ENCODE data around the gene METTL18. TPM values are rescaled to one million over a fixed set of nuclear protein-coding genes. Genes with fewer than 3 reads are reported as not detected.

The METTL18 gene
- polyA plus RNA-seq, 3 donors = 0.68 to 2.5 (median 2.3) TPM

DNA sequence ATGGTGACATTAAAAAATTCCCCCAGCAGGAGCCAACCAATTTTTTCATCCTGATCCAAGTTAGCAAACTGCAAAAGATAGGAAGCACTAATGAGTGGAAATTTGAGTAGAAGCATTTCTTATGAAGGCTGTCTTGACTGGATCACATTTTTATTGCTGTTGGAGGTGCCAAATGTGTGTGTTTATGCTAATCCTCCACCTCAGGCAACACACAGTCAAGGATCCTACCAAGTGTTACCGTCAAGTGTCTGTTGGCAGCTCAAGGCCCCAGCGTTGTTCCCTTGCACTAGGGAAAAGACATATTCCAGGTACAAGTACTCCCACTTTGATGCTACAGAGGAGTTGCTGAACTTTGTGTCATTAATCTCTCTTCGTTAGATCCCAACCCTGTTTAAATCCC lies 18.3 kb downstream of the METTL18 start:
- Histone ChIP-seq H4K20me1 (ENCODE audit: insufficient read depth, low read length) (no peaks in the 10 kb centered on the region), H3K4me2 (replicated peaks; ENCODE audit: extremely low read depth, low read length, poor library complexity, severe bottlenecking) (no peak overlapping the region), H3K27ac (ENCODE audit: low read depth in 1 of 2, low read length in 2 of 2) (no peak overlapping the region), H3K79me2 (ENCODE audit: insufficient read depth, low read length) (no peaks in the 10 kb centered on the region), H3K9ac (ENCODE audit: insufficient read depth, low read length, poor library complexity, severe bottlenecking) (no peak overlapping the region), H3K4me3 (replicated peaks in 1 of 3; ENCODE audit: low read depth in 2 of 3, low read length in 3 of 3) (no peak overlapping the region), H3K36me3 (replicated peaks in 1 of 2; ENCODE audit: control insufficient read depth in 1 of 2, insufficient read depth in 2 of 2, low read length in 2 of 2) (no peaks in the 10 kb centered on the region), H3K4me1 (ENCODE audit: control insufficient read depth in 1 of 2, insufficient read depth in 2 of 2, low read length in 2 of 2) (no peaks in the 10 kb centered on the region), H2AFZ (ENCODE audit: insufficient read depth, low read depth, low read length, poor library complexity, severe bottlenecking) (no peak overlapping the region), H3K27me3 (ENCODE audit: control insufficient read depth in 2 of 2, insufficient read depth in 2 of 2, low read length in 2 of 2) (no peaks in the 10 kb centered on the region), H3K9me3 (replicated peaks in 1 of 2; ENCODE audit: control insufficient read depth in 1 of 2, insufficient read depth in 1 of 2, low read length in 2 of 2) (no peaks in the 10 kb centered on the region)
- Mint-ChIP-seq H3K4me1 (no peaks in the 10 kb centered on the region), H3K4me3 (no peak overlapping the region), H3K27ac (peak overlapping the region in 1 of 7 donors; percentile 54), H3K9me3 (peaks cover 0 to 1% (median 0%) of the 10 kb centered on the region in 7 donors), H3K27me3 (ENCODE audit: low read depth in 3 of 3) (peaks cover 0 to 1% (median 0%) of the 10 kb centered on the region in 3 donors), H3K36me3 (no peaks in the 10 kb centered on the region)
- intact Hi-C loops (cut with micrococcal nuclease) = no loop called here
- WGBS (ENCODE audit: insufficient coverage) = 100% methylated on average over 1 of the region's 3 CpGs
- DNase-seq = no peak
- TF ChIP-seq, protein P1, sequence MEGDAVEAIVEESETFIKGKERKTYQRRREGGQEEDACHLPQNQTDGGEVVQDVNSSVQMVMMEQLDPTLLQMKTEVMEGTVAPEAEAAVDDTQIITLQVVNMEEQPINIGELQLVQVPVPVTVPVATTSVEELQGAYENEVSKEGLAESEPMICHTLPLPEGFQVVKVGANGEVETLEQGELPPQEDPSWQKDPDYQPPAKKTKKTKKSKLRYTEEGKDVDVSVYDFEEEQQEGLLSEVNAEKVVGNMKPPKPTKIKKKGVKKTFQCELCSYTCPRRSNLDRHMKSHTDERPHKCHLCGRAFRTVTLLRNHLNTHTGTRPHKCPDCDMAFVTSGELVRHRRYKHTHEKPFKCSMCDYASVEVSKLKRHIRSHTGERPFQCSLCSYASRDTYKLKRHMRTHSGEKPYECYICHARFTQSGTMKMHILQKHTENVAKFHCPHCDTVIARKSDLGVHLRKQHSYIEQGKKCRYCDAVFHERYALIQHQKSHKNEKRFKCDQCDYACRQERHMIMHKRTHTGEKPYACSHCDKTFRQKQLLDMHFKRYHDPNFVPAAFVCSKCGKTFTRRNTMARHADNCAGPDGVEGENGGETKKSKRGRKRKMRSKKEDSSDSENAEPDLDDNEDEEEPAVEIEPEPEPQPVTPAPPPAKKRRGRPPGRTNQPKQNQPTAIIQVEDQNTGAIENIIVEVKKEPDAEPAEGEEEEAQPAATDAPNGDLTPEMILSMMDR (IDR thresholded peaks at IDR 0.05) = no peak

DNA sequence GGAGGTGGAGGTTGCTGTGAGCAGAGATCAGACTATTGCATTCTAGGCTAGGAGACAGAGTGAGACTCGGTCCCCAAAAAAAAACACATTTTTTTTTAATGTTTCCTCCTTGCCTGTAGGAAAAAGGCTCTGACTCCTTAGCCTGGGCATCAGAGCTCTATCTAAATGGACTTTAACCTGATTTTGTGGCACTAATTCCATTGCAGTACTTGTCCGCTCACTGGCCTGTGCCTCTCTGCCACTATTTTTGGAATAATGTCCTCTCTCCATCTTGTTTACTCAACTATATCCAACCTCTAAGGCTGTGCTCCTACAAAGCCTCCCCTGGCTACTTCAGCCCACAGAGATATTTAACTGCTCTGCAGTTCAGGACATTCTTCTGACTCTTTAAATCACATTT lies 26.5 kb downstream of the METTL18 start:
- Histone ChIP-seq H3K9me3 (replicated peaks in 1 of 2; ENCODE audit: control insufficient read depth in 1 of 2, insufficient read depth in 1 of 2, low read length in 2 of 2) (no peaks in the 10 kb centered on the region), H3K4me2 (replicated peaks; ENCODE audit: extremely low read depth, low read length, poor library complexity, severe bottlenecking) (no peak overlapping the region), H4K20me1 (ENCODE audit: insufficient read depth, low read length) (no peaks in the 10 kb centered on the region), H2AFZ (ENCODE audit: insufficient read depth, low read depth, low read length, poor library complexity, severe bottlenecking) (no peak overlapping the region), H3K27me3 (ENCODE audit: control insufficient read depth in 2 of 2, insufficient read depth in 2 of 2, low read length in 2 of 2) (peaks cover 0 to 3% of the 10 kb centered on the region in 2 donors), H3K4me3 (replicated peaks in 1 of 3; ENCODE audit: low read depth in 2 of 3, low read length in 3 of 3) (no peak overlapping the region), H3K9ac (ENCODE audit: insufficient read depth, low read length, poor library complexity, severe bottlenecking) (no peak overlapping the region), H3K4me1 (ENCODE audit: control insufficient read depth in 1 of 2, insufficient read depth in 2 of 2, low read length in 2 of 2) (no peaks in the 10 kb centered on the region), H3K79me2 (ENCODE audit: insufficient read depth, low read length) (no peaks in the 10 kb centered on the region), H3K36me3 (replicated peaks in 1 of 2; ENCODE audit: control insufficient read depth in 1 of 2, insufficient read depth in 2 of 2, low read length in 2 of 2) (no peaks in the 10 kb centered on the region), H3K27ac (ENCODE audit: low read depth in 1 of 2, low read length in 2 of 2) (no peak overlapping the region)
- Mint-ChIP-seq H3K4me1 (no peaks in the 10 kb centered on the region), H3K27me3 (ENCODE audit: low read depth in 3 of 3) (no peaks in the 10 kb centered on the region), H3K9me3 (no peaks in the 10 kb centered on the region), H3K27ac (no peak overlapping the region), H3K4me3 (no peak overlapping the region), H3K36me3 (no peaks in the 10 kb centered on the region)
- TF ChIP-seq, protein P1 (IDR thresholded peaks at IDR 0.05) = no peak
- WGBS (ENCODE audit: insufficient coverage) = 94% methylated on average over 2 of the region's 2 CpGs
- intact Hi-C loops (cut with micrococcal nuclease) = no loop called here
- DNase-seq = no peak
